Measurements from ENCODE around the gene PROX2. TPM values are rescaled to one million over a fixed set of nuclear protein-coding genes. Genes with fewer than 3 reads are reported as not detected.

PROX2 gene
- total RNA-seq, 1 donor from 2014 or later = not detected

- ATAC-seq = no peak
- intact Hi-C loops (cut with DNase I) = no loop called here
- DNase-seq (ENCODE audit: missing footprints) = no peak
Observed at GRCh38 chr14:74858022-74858421, 17.9 kb downstream of the PROX2 start.

- no peak for ATAC-seq
- intact Hi-C loops (cut with DNase I) = no loop called here
Observed at GRCh38 chr14:74856366-74856765, 19.6 kb downstream of the PROX2 start.

GRCh38 chr14:74855945-74856344, 20.0 kb downstream of the PROX2 start:
- no peak for DNase-seq (ENCODE audit: missing footprints)
- intact Hi-C loops (cut with DNase I) = no loop called here
- ATAC-seq = no peak

More at GRCh38 chr14:74856366-74856765, 19.6 kb downstream of the PROX2 start:
- DNase-seq (ENCODE audit: missing footprints) = no peak

- intact Hi-C loops (cut with DNase I) = no loop called here
- ATAC-seq (peak; percentile 14), DNase-seq (ENCODE audit: missing footprints) (no peak)
Observed at GRCh38 chr14:74855021-74855420, 20.9 kb downstream of the PROX2 start.

GRCh38 chr14:74853581-74853980, 22.4 kb downstream of the PROX2 start:
- DNase-seq (ENCODE audit: missing footprints) = no peak
- no peak for ATAC-seq
- intact Hi-C loops (cut with DNase I) = no loop called here

GRCh38 chr14:74852922-74853530, 22.9 kb downstream of the PROX2 start:
- intact Hi-C loops (cut with DNase I) = no loop called here
- DNase-seq (ENCODE audit: missing footprints) (no peak), ATAC-seq (no peak)

- ATAC-seq (no peak), DNase-seq (ENCODE audit: missing footprints) (no peak)
- intact Hi-C loops (cut with DNase I) = no loop called here
Observed at GRCh38 chr14:74848768-74849167, 27.2 kb downstream of the PROX2 start.

- ATAC-seq (no peak), DNase-seq (ENCODE audit: missing footprints) (no peak)
- intact Hi-C loops (cut with DNase I) = no loop called here
Observed at GRCh38 chr14:74846968-74847665, 28.8 kb downstream of the PROX2 start.

- no peak for DNase-seq (ENCODE audit: missing footprints)
- intact Hi-C loops (cut with DNase I) = no loop called here
- ATAC-seq = peak; percentile 26
Observed at GRCh38 chr14:74846168-74846567, 29.8 kb downstream of the PROX2 start.

GRCh38 chr14:74843653-74844052, 32.3 kb downstream of the PROX2 start:
- peak; percentile 88 for ATAC-seq
- DNase-seq (ENCODE audit: missing footprints) = peak; percentile 42
- intact Hi-C loops (cut with DNase I) = no loop called here

- DNase-seq (ENCODE audit: missing footprints) (no peak), ATAC-seq (no peak)
- intact Hi-C loops (cut with DNase I) = no loop called here
Observed at GRCh38 chr14:74841230-74842207, 34.4 kb downstream of the PROX2 start.

- DNase-seq (ENCODE audit: missing footprints) = no peak
Observed at GRCh38 chr14:74840603-74841030, 35.3 kb downstream of the PROX2 start.

GRCh38 chr14:74838166-74838565, 37.8 kb downstream of the PROX2 start:
- intact Hi-C loops (cut with DNase I) = no loop called here
- no peak for ATAC-seq
- no peak for DNase-seq (ENCODE audit: missing footprints)

More at GRCh38 chr14:74840603-74841030, 35.3 kb downstream of the PROX2 start:
- intact Hi-C loops (cut with DNase I) = no loop called here
- ATAC-seq = no peak

- intact Hi-C loops (cut with DNase I) = no loop called here
- DNase-seq (ENCODE audit: missing footprints) (no peak), ATAC-seq (no peak)
Observed at GRCh38 chr14:74836251-74836960, 39.5 kb downstream of the PROX2 start.

GRCh38 chr14:74835645-74836250, 40.2 kb downstream of the PROX2 start:
- intact Hi-C loops (cut with DNase I) = no loop called here
- DNase-seq (ENCODE audit: missing footprints) = no peak
- ATAC-seq = no peak

GRCh38 chr14:74834692-74835392, 41.1 kb downstream of the PROX2 start:
- ATAC-seq = no peak
- no peak for DNase-seq (ENCODE audit: missing footprints)
- intact Hi-C loops (cut with DNase I) = no loop called here

GRCh38 chr14:74832849-74833248, 43.1 kb downstream of the PROX2 start:
- ATAC-seq (no peak), DNase-seq (ENCODE audit: missing footprints) (no peak)
- intact Hi-C loops (cut with DNase I) = no loop called here

- DNase-seq (ENCODE audit: missing footprints) (no peak), ATAC-seq (no peak)
- intact Hi-C loops (cut with DNase I) = no loop called here
Observed at GRCh38 chr14:74829251-74829650, 46.7 kb downstream of the PROX2 start.
